GM23248 (cell line): Measurements from ENCODE around the gene HMGCLL1. TPM values are rescaled to one million over a fixed set of nuclear protein-coding genes. Genes with fewer than 3 reads are reported as not detected.
A peak's percentile ranks its signal among the peaks of the same experiment; 100 is the strongest.

Experiments used
- DNase-seq: peaks from one replicate; pipeline ENCODE4 v3.0.0-alpha.2; 2015
- H2AFZ ChIP-seq: fragments of 200-600 bp; sonication (generic); 2 replicates; pipeline ENCODE4 v1.6.1; 2016; ENCODE audit warnings: antibody characterized with exemption
- H3F3A ChIP-seq: fragments of 200-600 bp; sonication (generic); 2 replicates; pipeline ENCODE4 v1.6.1; 2016; ENCODE audit warnings: mild to moderate bottlenecking, antibody characterized with exemption, mixed run types; ENCODE audit not compliant: insufficient read depth
- H3K27ac ChIP-seq: fragments of 200-600 bp; sonication (generic); 2 replicates; pipeline ENCODE4 v1.5.1; 2016; ENCODE audit warnings: mild to moderate bottlenecking
- H3K27me3 ChIP-seq: fragments of 200-600 bp; sonication (generic); replicated peaks from 2 replicates; pipeline ENCODE4 v1.6.1; 2016; ENCODE audit warnings: mild to moderate bottlenecking; ENCODE audit not compliant: insufficient read depth
- H3K36me3 ChIP-seq: fragments of 200-600 bp; sonication (generic); 2 replicates; pipeline ENCODE4 v1.6.1; 2016; ENCODE audit warnings: low read depth, mild to moderate bottlenecking
- H3K4me1 ChIP-seq: fragments of 200-600 bp; sonication (generic); 2 replicates; pipeline ENCODE4 v1.6.1; 2016; ENCODE audit warnings: mild to moderate bottlenecking; ENCODE audit not compliant: insufficient read depth
- H3K4me2 ChIP-seq: fragments of 200-600 bp; sonication (generic); one replicate; pipeline ENCODE4 v1.6.1; 2016; ENCODE audit warnings: mild to moderate bottlenecking; ENCODE audit not compliant: unreplicated experiment
- H3K4me3 ChIP-seq: fragments of 200-600 bp; sonication (generic); 2 replicates; pipeline ENCODE4 v1.5.1; 2016; ENCODE audit warnings: mild to moderate bottlenecking
- H3K79me2 ChIP-seq: fragments of 200-600 bp; sonication (generic); 2 replicates; pipeline ENCODE4 v1.6.1; 2016; ENCODE audit warnings: mild to moderate bottlenecking; ENCODE audit not compliant: insufficient read depth
- H3K9ac ChIP-seq: fragments of 200-600 bp; sonication (generic); 2 replicates; pipeline ENCODE4 v1.6.1; 2016; ENCODE audit warnings: mild to moderate bottlenecking
- H3K9me2 ChIP-seq: fragments of 200-600 bp; sonication (generic); 2 replicates; pipeline ENCODE4 v1.6.1; 2016; ENCODE audit warnings: mixed run types, mild to moderate bottlenecking, moderate library complexity; ENCODE audit not compliant: insufficient read depth
- H3K9me3 ChIP-seq: fragments of 200-600 bp; sonication (generic); one replicate; pipeline ENCODE4 v1.6.1; 2017; ENCODE audit warnings: low read depth
- H4K20me1 ChIP-seq: fragments of 200-600 bp; sonication (generic); 2 replicates; pipeline ENCODE4 v1.6.0; 2016; ENCODE audit not compliant: insufficient read depth
- EZH2 ChIP-seq: fragments of 200-600 bp; sonication (generic); IDR thresholded peaks from 2 replicates; pipeline ENCODE4 v1.6.1; 2018; ENCODE audit warnings: antibody characterized with exemption, mild to moderate bottlenecking; ENCODE audit not compliant: insufficient read depth, poor library complexity, severe bottlenecking
- EZH2phosphoT487 ChIP-seq: fragments of 200-600 bp; sonication (generic); IDR thresholded peaks from 2 replicates; pipeline ENCODE4 v1.6.1; 2018; ENCODE audit warnings: antibody characterized with exemption, moderate library complexity, mild to moderate bottlenecking, low read depth; ENCODE audit not compliant: insufficient read depth
- WGBS, 2 experiments: methylation state at CpG; one replicate each; pipeline ENCODE4 v1.1.6; 2015 to 2017; ENCODE audit warnings: low lambda C conversion rate in 2 of 2, low coverage in 1 of 2; ENCODE audit errors: missing lambda C conversion rate in 2 of 2; 5-methylcytosine and 5-hydroxymethylcytosine counted together
- in situ Hi-C: fragments of 300-500 bp; cut with MboI; formaldehyde crosslinking; loops from 2 replicates; pipeline ENCODE4 v1.15.0; 2020
- polyA plus RNA-seq: library from polyadenylated mRNA; unstranded; fragments of >200 nt; fragmentation: Nextera tagmentation; extraction: Ambion mirVana; gene quantifications from 2 replicates; pipeline ENCODE4 v1.2.1, GENCODE V29; 2016
- total RNA-seq: library from RNA; depleted of rRNA; stranded (reverse); fragments of >200 nt; shearing (Covaris generic); gene quantifications from 2 replicates; pipeline ENCODE4 v1.2.3, GENCODE V29; 2014

Gene HMGCLL1
- total and polyA plus RNA-seq, 2 experiments from 2014 or later, result not detected

- H3K9me2 ChIP-seq, result no peaks in the 10 kb centered on the region
- H4K20me1 ChIP-seq, result no peaks in the 10 kb centered on the region
- DNase-seq, result no peak
- no peaks in the 10 kb centered on the region for H3K9me3 ChIP-seq
- WGBS, 2 experiments, result 51 to 52% methylated on average over 3 of the region's 3 CpGs
- peaks cover 7% of the 10 kb centered on the region; the same call in 1 of the 2 replicates for H3K4me1 ChIP-seq
- H2AFZ ChIP-seq, result no peak overlapping the region
- H3F3A ChIP-seq, result 0 out of 2 replicates have a peak, but pooled peaks cover 9% of the 10 kb centered on the region
- no peak overlapping the region for H3K4me3 ChIP-seq
- TF ChIP-seq EZH2phosphoT487, result no peak
- TF ChIP-seq EZH2, result no peak
- peaks cover 20% of the 10 kb centered on the region for H3K27me3 ChIP-seq
- H3K79me2 ChIP-seq, result no peaks in the 10 kb centered on the region
- H3K4me2 ChIP-seq, result no peak overlapping the region
- no peak overlapping the region for H3K27ac ChIP-seq
- H3K36me3 ChIP-seq, result no peaks in the 10 kb centered on the region
- H3K9ac ChIP-seq, result no peak overlapping the region
- in situ Hi-C loops, result loop anchor here (25.0 kb wide), 1 partner anchor 849 kb away; no protein-coding TSS in a partner anchor
These were observed 140.8 kb downstream of the HMGCLL1 start for GRCh38 chr6:55438203-55438602.

GRCh38 chr6:55437141-55437540, 141.9 kb downstream of the HMGCLL1 start:
- 72 to 73% methylated on average over 4 of the region's 4 CpGs for WGBS, 2 experiments

GRCh38 chr6:55433446-55434130, 145.4 kb downstream of the HMGCLL1 start:
- TF ChIP-seq EZH2phosphoT487 (no peak), EZH2 (no peak)
- WGBS, 2 experiments, result 45 to 46% methylated on average over 2 of the region's 2 CpGs
- Histone ChIP-seq H3K4me2 (no peak overlapping the region), H3K9me3 (no peaks in the 10 kb centered on the region), H3K9ac (no peak overlapping the region), H3K4me3 (no peak overlapping the region), H3F3A (0 out of 2 replicates have a peak, but pooled peaks cover 9% of the 10 kb centered on the region), H3K36me3 (no peaks in the 10 kb centered on the region), H3K4me1 (peaks cover 7% of the 10 kb centered on the region; the same call in 1 of the 2 replicates), H3K9me2 (no peaks in the 10 kb centered on the region), H3K79me2 (no peaks in the 10 kb centered on the region), H3K27ac (no peak overlapping the region), H2AFZ (no peak overlapping the region), H3K27me3 (peaks cover 12% of the 10 kb centered on the region; the same call in 1 of the 2 replicates), H4K20me1 (no peaks in the 10 kb centered on the region)
- DNase-seq, result peak; percentile 50
- in situ Hi-C loops, result loop anchor here (25.0 kb wide), 1 partner anchor 854 kb away; no protein-coding TSS in a partner anchor

More at GRCh38 chr6:55437141-55437540, 141.9 kb downstream of the HMGCLL1 start:
- Histone ChIP-seq H3K27me3 (peaks cover 18% of the 10 kb centered on the region), H3K27ac (no peak overlapping the region), H2AFZ (no peak overlapping the region), H3K4me1 (peaks cover 7% of the 10 kb centered on the region; the same call in 1 of the 2 replicates), H3K36me3 (no peaks in the 10 kb centered on the region), H3K9me2 (no peaks in the 10 kb centered on the region), H3K9ac (no peak overlapping the region), H3F3A (0 out of 2 replicates have a peak, but pooled peaks cover 9% of the 10 kb centered on the region), H4K20me1 (no peaks in the 10 kb centered on the region), H3K4me3 (no peak overlapping the region), H3K79me2 (no peaks in the 10 kb centered on the region), H3K9me3 (no peaks in the 10 kb centered on the region), H3K4me2 (no peak overlapping the region)
- DNase-seq, result no peak
- TF ChIP-seq EZH2phosphoT487, result no peak
- in situ Hi-C loops, result loop anchor here (25.0 kb wide), 1 partner anchor 850 kb away; no protein-coding TSS in a partner anchor

- Histone ChIP-seq H3K9me3 (no peaks in the 10 kb centered on the region), H3K79me2 (no peaks in the 10 kb centered on the region), H3K27me3 (no peaks in the 10 kb centered on the region), H4K20me1 (no peaks in the 10 kb centered on the region), H2AFZ (no peak overlapping the region), H3K36me3 (no peaks in the 10 kb centered on the region), H3K27ac (no peak overlapping the region), H3K4me1 (no peaks in the 10 kb centered on the region), H3K9ac (no peak overlapping the region), H3F3A (no peaks in the 10 kb centered on the region), H3K4me3 (no peak overlapping the region), H3K4me2 (no peak overlapping the region), H3K9me2 (no peaks in the 10 kb centered on the region)
- in situ Hi-C loops, result no loop called here
- no peak for DNase-seq
- TF ChIP-seq EZH2phosphoT487 (no peak), EZH2 (no peak)
- 38 to 40% methylated on average over 2 of the region's 2 CpGs for WGBS, 2 experiments
These were observed 155.1 kb downstream of the HMGCLL1 start for GRCh38 chr6:55423933-55424332.
